Ishikawa (cell line): ENCODE data around the gene IBA57.

Experiments
- EP300 ChIP-seq: IDR thresholded peaks from 2 replicates; pipeline ENCODE4 v1.6.1; 2012; ENCODE audit warnings: borderline replicate concordance
- RAD21 ChIP-seq: IDR thresholded peaks from 2 replicates; pipeline ENCODE4 v1.6.1; 2012; ENCODE audit warnings: low read depth
- TAF1 ChIP-seq: IDR thresholded peaks from 2 replicates; pipeline ENCODE4 v1.6.1; 2012; ENCODE audit warnings: low read depth, mild to moderate bottlenecking
- TEAD4 ChIP-seq: IDR thresholded peaks from 2 replicates; pipeline ENCODE4 v1.6.1; 2012
- YY1 ChIP-seq: IDR thresholded peaks from 2 replicates; pipeline ENCODE4 v1.6.1; 2012; ENCODE audit warnings: low read depth
- ZBTB7A ChIP-seq: IDR thresholded peaks from 2 replicates; pipeline ENCODE4 v1.6.1; 2012; ENCODE audit warnings: low read depth
- TF ChIP-seq, protein P1 (sequence below): IDR thresholded peaks from 2 replicates; pipeline ENCODE4 v1.6.1; 2012
- TF ChIP-seq, protein P2 (sequence below): IDR thresholded peaks from 2 replicates; pipeline ENCODE4 v1.6.1; 2012

GRCh38 chr1:228207851-228208821 lies 42.5 kb downstream of the IBA57 start, which contains the start of gene OBSCN:
- TF ChIP-seq, protein P1, sequence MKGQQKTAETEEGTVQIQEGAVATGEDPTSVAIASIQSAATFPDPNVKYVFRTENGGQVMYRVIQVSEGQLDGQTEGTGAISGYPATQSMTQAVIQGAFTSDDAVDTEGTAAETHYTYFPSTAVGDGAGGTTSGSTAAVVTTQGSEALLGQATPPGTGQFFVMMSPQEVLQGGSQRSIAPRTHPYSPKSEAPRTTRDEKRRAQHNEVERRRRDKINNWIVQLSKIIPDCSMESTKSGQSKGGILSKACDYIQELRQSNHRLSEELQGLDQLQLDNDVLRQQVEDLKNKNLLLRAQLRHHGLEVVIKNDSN, result no peak
- no peak for TF ChIP-seq YY1
- TF ChIP-seq TEAD4, result no peak
- TF ChIP-seq, protein P2, sequence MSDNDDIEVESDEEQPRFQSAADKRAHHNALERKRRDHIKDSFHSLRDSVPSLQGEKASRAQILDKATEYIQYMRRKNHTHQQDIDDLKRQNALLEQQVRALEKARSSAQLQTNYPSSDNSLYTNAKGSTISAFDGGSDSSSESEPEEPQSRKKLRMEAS, result no peak
- TF ChIP-seq TAF1, result no peak
- no peak for TF ChIP-seq EP300
- no peak for TF ChIP-seq ZBTB7A
- no peak for TF ChIP-seq RAD21
